Measurements from ENCODE around the gene FLT4.

FLT4 gene

DNA sequence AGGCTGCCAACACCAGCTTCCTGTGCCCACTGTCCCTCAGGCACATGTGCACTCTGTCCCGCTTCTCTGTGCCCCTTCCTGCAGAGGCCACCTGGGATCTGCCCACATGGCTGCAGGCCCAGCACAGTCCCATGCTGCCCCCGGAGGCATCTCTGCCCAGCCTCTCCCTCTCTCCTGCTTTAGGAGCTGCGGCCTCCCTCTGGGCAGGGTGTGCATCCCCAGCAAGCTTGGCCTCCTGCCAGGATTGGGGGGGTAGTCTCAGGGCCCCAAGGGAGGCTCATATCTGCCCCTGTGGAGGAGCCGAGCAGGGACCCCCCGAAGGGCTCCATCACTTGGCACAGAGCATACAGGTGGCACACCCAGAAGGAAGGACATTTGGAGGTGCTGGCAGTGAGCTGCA, 24.8 kb downstream of the FLT4 start:
- H3K4me3 ChIP-seq (ENCODE audit: low read depth, low read length), result no peak overlapping the region
- TF ChIP-seq, protein P1, sequence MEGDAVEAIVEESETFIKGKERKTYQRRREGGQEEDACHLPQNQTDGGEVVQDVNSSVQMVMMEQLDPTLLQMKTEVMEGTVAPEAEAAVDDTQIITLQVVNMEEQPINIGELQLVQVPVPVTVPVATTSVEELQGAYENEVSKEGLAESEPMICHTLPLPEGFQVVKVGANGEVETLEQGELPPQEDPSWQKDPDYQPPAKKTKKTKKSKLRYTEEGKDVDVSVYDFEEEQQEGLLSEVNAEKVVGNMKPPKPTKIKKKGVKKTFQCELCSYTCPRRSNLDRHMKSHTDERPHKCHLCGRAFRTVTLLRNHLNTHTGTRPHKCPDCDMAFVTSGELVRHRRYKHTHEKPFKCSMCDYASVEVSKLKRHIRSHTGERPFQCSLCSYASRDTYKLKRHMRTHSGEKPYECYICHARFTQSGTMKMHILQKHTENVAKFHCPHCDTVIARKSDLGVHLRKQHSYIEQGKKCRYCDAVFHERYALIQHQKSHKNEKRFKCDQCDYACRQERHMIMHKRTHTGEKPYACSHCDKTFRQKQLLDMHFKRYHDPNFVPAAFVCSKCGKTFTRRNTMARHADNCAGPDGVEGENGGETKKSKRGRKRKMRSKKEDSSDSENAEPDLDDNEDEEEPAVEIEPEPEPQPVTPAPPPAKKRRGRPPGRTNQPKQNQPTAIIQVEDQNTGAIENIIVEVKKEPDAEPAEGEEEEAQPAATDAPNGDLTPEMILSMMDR (IDR thresholded peaks at IDR 0.05; ENCODE audit: borderline replicate concordance, insufficient read depth, low read depth, low read length), result no peak

DNA sequence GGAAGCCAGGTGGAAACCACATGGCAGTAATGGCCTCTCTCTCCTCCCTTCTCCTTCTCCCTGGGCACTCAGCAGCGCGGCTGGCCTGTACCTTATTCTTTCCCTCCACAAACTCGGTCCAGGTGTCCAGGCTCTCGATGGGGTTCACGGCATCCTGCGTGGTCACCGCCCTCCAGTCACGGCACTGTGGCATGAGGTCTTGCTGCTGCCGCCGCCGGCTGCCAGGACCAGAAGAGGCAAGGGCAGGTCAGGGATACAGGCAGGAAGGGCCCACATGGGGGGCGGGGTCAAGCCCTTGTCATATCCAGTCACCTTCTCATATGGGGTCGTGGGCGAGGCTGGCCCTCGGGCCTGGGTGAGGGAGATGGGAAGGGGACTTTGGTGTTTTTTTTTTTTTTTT, 25.6 kb downstream of the FLT4 start:
- no peak overlapping the region for H3K4me3 ChIP-seq (ENCODE audit: low read depth, low read length)
- TF ChIP-seq, protein P1 (IDR thresholded peaks at IDR 0.05; ENCODE audit: borderline replicate concordance, insufficient read depth, low read depth, low read length), result no peak

DNA sequence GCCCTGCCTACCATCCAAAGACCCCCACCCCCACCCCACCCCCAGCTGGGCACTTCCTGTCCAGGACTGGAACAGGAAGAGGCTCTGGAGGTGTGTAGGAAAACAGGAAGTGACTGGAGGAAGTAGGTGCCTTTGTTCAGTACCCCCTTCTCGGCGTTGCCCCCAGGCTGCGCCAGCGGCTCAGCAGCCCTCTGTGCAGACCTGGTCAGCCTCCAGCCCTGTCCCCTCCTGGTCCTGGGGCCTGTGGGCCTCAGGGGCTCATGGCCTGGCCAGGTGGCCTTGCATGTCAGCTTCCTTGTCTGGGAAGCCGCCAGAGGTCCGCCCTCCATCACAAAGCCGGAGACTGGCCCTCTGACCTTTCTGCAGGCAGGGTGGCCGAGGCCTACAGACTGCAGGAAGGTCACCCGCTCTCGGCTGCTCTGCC, 26.0 kb downstream of the FLT4 start:
- H3K4me3 ChIP-seq (ENCODE audit: low read depth, low read length), result no peak overlapping the region
- TF ChIP-seq, protein P1 (IDR thresholded peaks at IDR 0.05; ENCODE audit: borderline replicate concordance, insufficient read depth, low read depth, low read length), result no peak

DNA sequence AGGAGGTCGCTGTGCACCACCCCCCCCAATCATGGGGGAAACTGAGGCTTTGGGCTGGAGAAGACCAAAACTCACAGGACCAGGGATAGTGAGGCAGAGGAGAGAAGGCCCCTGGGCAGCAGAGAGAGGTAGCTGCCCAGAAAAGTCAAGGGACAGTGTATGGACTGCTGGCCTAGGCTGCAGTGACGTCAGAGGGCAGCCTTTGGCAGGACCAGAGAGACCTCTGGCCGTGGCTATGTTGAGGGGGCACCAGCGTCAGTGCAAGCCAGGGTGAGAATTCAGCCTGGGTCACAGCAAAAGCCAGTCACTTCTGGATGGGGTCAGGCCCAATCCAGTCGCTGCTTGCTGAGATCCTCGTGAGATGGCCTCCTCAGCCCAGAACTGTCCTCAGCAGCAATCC, 26.5 kb downstream of the FLT4 start:
- TF ChIP-seq, protein P1 (IDR thresholded peaks at IDR 0.05; ENCODE audit: borderline replicate concordance, insufficient read depth, low read depth, low read length), result no peak
- H3K4me3 ChIP-seq (ENCODE audit: low read depth, low read length), result no peak overlapping the region

DNA sequence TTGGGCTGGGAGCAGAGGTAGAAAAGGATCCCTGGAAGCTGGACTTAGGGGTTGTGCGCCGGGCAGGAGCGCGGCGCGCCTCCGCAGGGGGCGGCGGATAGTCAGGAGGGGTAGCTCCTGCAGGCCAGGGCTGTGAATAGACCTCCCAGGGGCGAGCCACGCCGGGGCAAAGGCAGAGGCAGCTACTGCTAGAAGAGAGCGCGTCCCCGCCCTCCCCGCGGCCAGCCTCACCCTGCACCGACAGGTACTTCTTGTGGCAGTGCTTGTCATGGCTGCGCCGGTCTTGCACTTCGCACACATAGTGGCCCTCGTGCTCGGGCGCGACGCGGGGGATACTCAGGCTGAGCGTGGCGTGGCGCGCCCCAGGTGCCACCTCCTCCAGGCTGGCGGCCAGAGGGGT, 28.1 kb downstream of the FLT4 start:
- H3K4me3 ChIP-seq (ENCODE audit: low read depth, low read length), result no peak overlapping the region
- TF ChIP-seq, protein P1 (IDR thresholded peaks at IDR 0.05; ENCODE audit: borderline replicate concordance, insufficient read depth, low read depth, low read length), result no peak

DNA sequence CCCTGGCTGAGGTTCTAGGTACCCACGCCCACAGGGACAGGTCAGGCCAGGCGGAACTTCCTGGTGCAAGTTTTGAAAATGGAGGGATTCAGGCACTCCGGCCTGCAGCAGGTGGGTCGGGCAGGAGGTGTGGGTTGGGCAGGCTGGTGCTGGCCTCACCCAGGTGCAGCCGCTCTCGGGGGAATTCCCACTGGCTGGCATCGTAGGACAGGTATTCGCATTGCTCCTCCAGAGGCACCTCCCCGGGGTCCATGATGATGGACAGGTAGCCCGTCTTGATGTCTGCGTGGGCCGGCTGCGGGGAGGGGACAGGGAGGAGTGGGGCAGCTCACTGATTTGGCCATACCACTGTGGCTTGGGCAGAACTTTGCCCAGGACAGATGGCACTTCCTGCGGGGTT, 29.4 kb downstream of the FLT4 start:
- H3K4me3 ChIP-seq (ENCODE audit: low read depth, low read length), result no peak overlapping the region
- TF ChIP-seq, protein P1 (IDR thresholded peaks at IDR 0.05; ENCODE audit: borderline replicate concordance, insufficient read depth, low read depth, low read length), result no peak

DNA sequence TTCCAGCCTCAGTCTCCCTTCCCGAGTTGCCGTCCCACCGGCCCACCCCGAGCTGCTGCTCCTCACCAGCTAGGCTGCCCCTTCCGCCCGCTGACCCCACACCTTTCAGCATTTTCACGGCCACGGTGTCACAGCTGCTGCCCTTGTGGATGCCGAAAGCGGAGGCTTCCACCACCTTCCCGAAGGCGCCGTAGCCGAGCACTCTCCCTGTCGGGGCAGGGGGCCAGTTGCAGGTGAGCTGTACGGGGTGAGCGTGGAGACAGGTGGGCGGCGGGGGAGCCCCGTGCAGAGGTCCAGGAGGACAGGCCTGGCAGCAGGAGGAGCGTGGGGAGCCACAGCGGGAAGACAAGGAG, 29.9 kb downstream of the FLT4 start:
- TF ChIP-seq, protein P1 (IDR thresholded peaks at IDR 0.05; ENCODE audit: borderline replicate concordance, insufficient read depth, low read depth, low read length), result no peak
- no peak overlapping the region for H3K4me3 ChIP-seq (ENCODE audit: low read depth, low read length)
